OCI-LY1 (cell line): ENCODE data around the gene MSL3B.

Experiments
- H2AFZ ChIP-seq: fragments of 200-600 bp; sonication (generic), shearing (Covaris generic); 2 replicates; pipeline ENCODE4 v1.6.0; 2014; ENCODE audit warnings: antibody characterized with exemption, mild to moderate bottlenecking, low read length
- H3F3A ChIP-seq: fragments of 200-600 bp; sonication (generic), shearing (Covaris generic); 2 replicates; pipeline ENCODE4 v1.6.0; 2014; ENCODE audit warnings: mild to moderate bottlenecking, antibody characterized with exemption, low read length, moderate library complexity; ENCODE audit not compliant: insufficient read depth
- H3K27ac ChIP-seq: fragments of 200-600 bp; sonication (generic); 2 replicates; pipeline ENCODE4 v1.5.1; 2014; ENCODE audit warnings: low read length, mixed run types, mild to moderate bottlenecking, low read depth; ENCODE audit not compliant: poor library complexity, severe bottlenecking
- H3K27me3 ChIP-seq: fragments of 200-600 bp; sonication (generic); 2 replicates; pipeline ENCODE4 v1.6.0; 2014; ENCODE audit warnings: antibody characterized with exemption, mild to moderate bottlenecking, low read length, moderate library complexity; ENCODE audit not compliant: insufficient read depth
- H3K36me3 ChIP-seq: fragments of 200-600 bp; sonication (generic); 2 replicates; pipeline ENCODE4 v1.6.1; 2014; ENCODE audit warnings: mild to moderate bottlenecking, antibody characterized with exemption, low read length, moderate library complexity, mixed read lengths; ENCODE audit not compliant: insufficient read depth
- H3K4me1 ChIP-seq: fragments of 200-600 bp; sonication (generic); 2 replicates; pipeline ENCODE4 v1.5.1; 2014; ENCODE audit warnings: mild to moderate bottlenecking, low read length, moderate library complexity; ENCODE audit not compliant: insufficient read depth, severe bottlenecking
- H3K4me2 ChIP-seq: fragments of 200-600 bp; sonication (generic), shearing (Covaris generic); 2 replicates; pipeline ENCODE4 v1.6.1; 2014; ENCODE audit warnings: low read length
- H3K4me3 ChIP-seq: fragments of 200-600 bp; sonication (generic); 2 replicates; pipeline ENCODE4 v1.5.1; 2014; ENCODE audit warnings: low read length, low read depth, mild to moderate bottlenecking, mixed read lengths; ENCODE audit not compliant: poor library complexity, severe bottlenecking
- H3K79me2 ChIP-seq: fragments of 200-600 bp; shearing (Covaris generic); 2 replicates; pipeline ENCODE4 v1.6.1; 2016; ENCODE audit warnings: mixed run types, low read length, mixed read lengths; ENCODE audit not compliant: insufficient read depth
- H3K9ac ChIP-seq: fragments of 200-600 bp; sonication (generic), shearing (Covaris generic); 2 replicates; pipeline ENCODE4 v1.6.1; 2014; ENCODE audit warnings: mild to moderate bottlenecking, low read length, mixed read lengths
- H3K9me2 ChIP-seq: fragments of 200-600 bp; sonication (generic), shearing (Covaris generic); 2 replicates; pipeline ENCODE4 v1.6.1; 2014; ENCODE audit warnings: low read depth, mild to moderate bottlenecking, low read length, mixed read lengths
- H3K9me3 ChIP-seq: fragments of 200-600 bp; shearing (Covaris generic); 2 replicates; pipeline ENCODE4 v1.6.1; 2014; ENCODE audit warnings: low read length, mixed read lengths
- H4K20me1 ChIP-seq: fragments of 200-600 bp; sonication (generic), shearing (Covaris generic); 2 replicates; pipeline ENCODE4 v1.6.0; 2016; ENCODE audit warnings: mild to moderate bottlenecking, low read length; ENCODE audit not compliant: insufficient read depth
- CTCF ChIP-seq: fragments of 200-600 bp; sonication (generic), shearing (Covaris generic); IDR thresholded peaks from 2 replicates; pipeline ENCODE4 v1.5.1; 2017; ENCODE audit warnings: mild to moderate bottlenecking, antibody characterized with exemption, low read length, moderate library complexity, mixed read lengths
- EZH2 ChIP-seq: fragments of 200-600 bp; sonication (generic), shearing (Covaris generic); IDR thresholded peaks from 2 replicates; pipeline ENCODE4 v1.8.0; 2017; ENCODE audit warnings: borderline replicate concordance, mixed run types, mild to moderate bottlenecking, antibody characterized with exemption, low read length, moderate library complexity, mixed read lengths

The MSL3B gene

GRCh38 chr2:233871432-233871831 is 3.2 kb upstream of the MSL3B start:
- Histone ChIP-seq H3K9ac (no peak overlapping the region), H3K27ac (no peak overlapping the region)

GRCh38 chr2:233866479-233866878 is 1.7 kb downstream of the MSL3B start:
- Histone ChIP-seq H3K4me2 (no peak overlapping the region), H3K27ac (no peak overlapping the region), H3K27me3 (no peaks in the 10 kb centered on the region), H3K9ac (no peak overlapping the region), H3K9me3 (no peaks in the 10 kb centered on the region), H3K79me2 (no peaks in the 10 kb centered on the region), H3K9me2 (no peaks in the 10 kb centered on the region), H3K36me3 (no peaks in the 10 kb centered on the region), H4K20me1 (no peaks in the 10 kb centered on the region), H3K4me1 (no peaks in the 10 kb centered on the region), H3K4me3 (no peak overlapping the region), H2AFZ (no peak overlapping the region), H3F3A (no peaks in the 10 kb centered on the region)
- TF ChIP-seq EZH2 (no peak), CTCF (no peak)

More at GRCh38 chr2:233871432-233871831, 3.2 kb upstream of the MSL3B start:
- Histone ChIP-seq H3K9me3 (no peaks in the 10 kb centered on the region), H3K4me2 (no peak overlapping the region), H3F3A (no peaks in the 10 kb centered on the region), H3K4me3 (no peak overlapping the region), H3K36me3 (no peaks in the 10 kb centered on the region), H3K27me3 (no peaks in the 10 kb centered on the region), H3K4me1 (no peaks in the 10 kb centered on the region), H4K20me1 (no peaks in the 10 kb centered on the region), H3K9me2 (no peaks in the 10 kb centered on the region), H2AFZ (no peak overlapping the region), H3K79me2 (no peaks in the 10 kb centered on the region)
- no peak for TF ChIP-seq EZH2
- no peak for TF ChIP-seq CTCF

- Histone ChIP-seq H3K79me2 (no peaks in the 10 kb centered on the region), H3K36me3 (no peaks in the 10 kb centered on the region), H3K4me1 (no peaks in the 10 kb centered on the region), H3K4me3 (no peak overlapping the region), H3K9ac (no peak overlapping the region), H3K9me2 (no peaks in the 10 kb centered on the region), H3K27me3 (no peaks in the 10 kb centered on the region), H3K9me3 (no peaks in the 10 kb centered on the region), H2AFZ (no peak overlapping the region), H3F3A (no peaks in the 10 kb centered on the region), H4K20me1 (no peaks in the 10 kb centered on the region), H3K27ac (no peak overlapping the region), H3K4me2 (no peak overlapping the region)
- no peak for TF ChIP-seq EZH2
- peak; percentile 50 for TF ChIP-seq CTCF
These were observed 2.3 kb downstream of the MSL3B start for GRCh38 chr2:233865838-233866237.
